Pericardium fibroblast (primary cell): Measurements from ENCODE around the gene LOX. TPM values are rescaled to one million over a fixed set of nuclear protein-coding genes. Genes with fewer than 3 reads are reported as not detected.

ENCODE experiments used
- total RNA-seq: library from RNA; depleted of rRNA; stranded (reverse); fragments of >200 nt; gene quantifications from 2 replicates; pipeline ENCODE4 v1.2.3, GENCODE V29; 2015

LOX gene, protein sequence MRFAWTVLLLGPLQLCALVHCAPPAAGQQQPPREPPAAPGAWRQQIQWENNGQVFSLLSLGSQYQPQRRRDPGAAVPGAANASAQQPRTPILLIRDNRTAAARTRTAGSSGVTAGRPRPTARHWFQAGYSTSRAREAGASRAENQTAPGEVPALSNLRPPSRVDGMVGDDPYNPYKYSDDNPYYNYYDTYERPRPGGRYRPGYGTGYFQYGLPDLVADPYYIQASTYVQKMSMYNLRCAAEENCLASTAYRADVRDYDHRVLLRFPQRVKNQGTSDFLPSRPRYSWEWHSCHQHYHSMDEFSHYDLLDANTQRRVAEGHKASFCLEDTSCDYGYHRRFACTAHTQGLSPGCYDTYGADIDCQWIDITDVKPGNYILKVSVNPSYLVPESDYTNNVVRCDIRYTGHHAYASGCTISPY
- total RNA-seq, result 146 and 216 TPM in 2 replicates

DNA sequence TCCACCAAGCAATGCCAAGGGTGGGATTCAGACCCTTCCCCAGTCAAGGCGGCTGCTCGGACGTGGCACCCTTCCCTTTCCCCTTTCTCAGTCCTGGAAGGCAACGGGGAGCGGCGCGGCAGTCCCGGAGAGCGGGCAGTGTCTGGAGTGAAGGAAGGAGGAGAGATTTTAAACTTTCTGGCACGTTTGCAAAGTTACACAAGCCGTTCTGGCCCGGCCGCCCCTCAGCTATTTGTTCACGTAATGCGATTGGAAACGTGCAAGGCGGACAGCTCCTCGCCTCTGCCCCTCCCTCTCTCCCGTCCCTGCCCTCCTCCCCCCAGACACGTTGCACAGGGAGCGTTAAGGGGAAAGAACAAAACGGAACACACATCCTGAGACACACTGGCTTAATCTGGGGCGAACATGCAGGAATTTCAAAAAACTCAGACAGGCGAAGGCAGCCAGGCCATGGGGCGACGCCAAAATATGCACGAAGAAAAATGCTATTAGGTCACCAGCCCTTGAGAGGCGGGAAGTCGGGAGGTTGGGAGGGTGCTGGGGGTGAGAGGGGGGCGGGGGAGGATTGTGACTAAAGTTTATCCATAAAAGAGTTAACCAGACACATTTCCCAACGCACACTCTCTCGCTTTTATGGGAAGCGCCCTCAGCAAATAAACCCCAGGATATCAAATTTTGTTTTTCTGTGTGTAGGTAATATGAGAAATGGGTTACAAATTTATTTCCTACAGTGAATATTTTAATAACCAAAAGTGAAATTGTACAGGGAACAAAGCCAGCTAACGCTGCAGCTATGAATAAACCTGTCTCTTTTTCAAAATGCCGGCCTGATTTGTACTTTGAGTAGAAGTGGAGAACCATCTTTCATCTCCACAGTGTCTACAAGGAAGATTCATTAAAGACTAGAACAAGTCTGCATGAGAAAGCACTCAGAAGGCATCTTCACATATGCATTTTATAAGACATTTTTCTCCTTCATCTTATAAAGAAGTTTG lies at the start of gene LOX:
TSS of gene LOX (minus strand) at position 144 of the 995 bp plus-strand sequence. CDS start 274 bp downstream, outside the sequence.

Other genes starting within 250 kb of the LOX start
- not detected in 2 replicates for gene FTMT, start 226.4 kb downstream of the LOX start, total RNA-seq
- gene SRFBP1, start 116.3 kb downstream of the LOX start, total RNA-seq, result 4.8 and 8.5 TPM in 2 replicates
- not detected in 2 replicates for gene ZNF474, start 51.3 kb upstream of the LOX start, total RNA-seq
- 1.8 and 2.1 TPM in 2 replicates for gene SNCAIP, start 234.0 kb upstream of the LOX start, total RNA-seq